NOMO-1 (cell line): ENCODE results near the gene SPEM2.
"Not testable (repeated sequence)": the region's sequence is repeated elsewhere in the genome, so short reads cannot be mapped to it uniquely, and the experiment has no call there.

ENCODE experiments used
- DNase-seq, 2 experiments: peaks; one replicate each; lab custom pipeline; 2025; ENCODE audit not compliant: unreplicated experiment in 2 of 2; lab: John Stamatoyannopoulos, UW

SPEM2 gene

DNA sequence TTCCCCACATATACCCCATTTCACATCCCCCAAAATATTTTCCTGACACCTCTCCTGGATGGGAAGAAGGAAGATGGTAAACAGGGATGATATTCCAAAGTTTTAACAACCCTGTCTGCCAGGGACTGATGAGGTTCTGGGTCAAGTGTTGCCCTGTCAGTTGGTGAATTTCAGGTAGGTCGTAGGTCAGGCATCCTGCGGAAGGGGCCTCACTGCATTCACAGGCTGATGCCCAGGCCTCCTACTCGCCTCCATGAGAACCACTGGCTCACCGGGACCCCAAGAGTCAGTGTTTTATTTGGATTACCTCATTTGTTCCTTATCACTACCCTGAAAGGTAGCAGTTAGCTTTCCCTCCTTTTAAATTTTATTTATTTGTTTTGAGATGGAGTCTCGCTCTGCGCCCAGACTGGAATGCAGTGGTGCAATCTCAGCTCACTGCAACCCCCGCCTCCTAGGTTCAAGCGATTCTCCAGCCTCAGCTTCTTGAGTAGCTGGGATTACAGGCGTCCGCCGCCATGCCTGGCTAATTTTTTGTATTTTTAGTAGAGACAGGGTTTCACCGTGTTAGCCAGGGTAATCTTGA is 43.5 kb downstream of the SPEM2 start:
- DNase-seq = no peak

DNA sequence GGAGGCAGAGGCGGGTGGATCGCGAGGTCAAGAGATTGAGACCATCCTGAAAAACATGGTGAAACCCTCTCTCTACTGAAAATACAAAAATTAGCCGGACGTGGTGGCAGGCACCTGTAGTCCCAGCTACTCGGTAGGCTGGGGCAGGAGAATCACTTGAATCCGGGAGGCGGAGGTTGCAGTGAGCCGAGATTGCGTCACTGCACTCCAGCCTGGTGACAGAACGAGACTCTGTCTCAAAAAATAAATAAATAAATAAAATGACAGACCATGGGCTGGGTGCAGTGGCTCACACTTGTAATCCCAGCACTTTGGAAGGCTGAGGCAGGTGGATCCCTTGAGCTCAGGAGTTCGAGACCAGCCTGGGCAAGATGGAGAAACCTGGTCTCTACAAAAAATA is 44.4 kb downstream of the SPEM2 start:
- DNase-seq = not testable (repeated sequence)

DNA sequence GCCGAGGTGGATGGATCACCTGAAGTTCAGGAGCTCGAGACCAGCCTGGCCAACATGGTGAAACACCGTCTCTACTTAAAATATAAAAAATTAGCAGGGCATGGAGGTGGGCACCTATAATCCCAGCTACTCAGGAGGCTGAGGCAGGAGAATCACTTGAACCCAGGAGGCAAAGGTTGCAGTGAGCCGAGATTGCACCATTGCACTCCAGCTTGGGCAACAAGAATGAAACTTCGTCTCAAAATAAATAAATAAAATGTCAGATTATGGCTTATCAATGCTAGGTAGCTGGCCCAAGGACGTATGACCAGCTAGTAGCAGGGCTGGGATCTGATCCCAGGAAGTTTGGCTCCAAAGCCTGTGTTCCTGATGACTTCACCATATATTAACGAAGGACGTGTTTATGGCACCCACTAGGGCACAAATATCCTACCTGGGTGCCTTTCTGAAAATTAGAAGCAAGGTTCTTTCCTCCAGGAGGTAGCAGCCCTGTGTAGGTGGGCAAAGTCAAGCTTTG is 45.1 kb downstream of the SPEM2 start:
- DNase-seq = not testable (repeated sequence)

DNA sequence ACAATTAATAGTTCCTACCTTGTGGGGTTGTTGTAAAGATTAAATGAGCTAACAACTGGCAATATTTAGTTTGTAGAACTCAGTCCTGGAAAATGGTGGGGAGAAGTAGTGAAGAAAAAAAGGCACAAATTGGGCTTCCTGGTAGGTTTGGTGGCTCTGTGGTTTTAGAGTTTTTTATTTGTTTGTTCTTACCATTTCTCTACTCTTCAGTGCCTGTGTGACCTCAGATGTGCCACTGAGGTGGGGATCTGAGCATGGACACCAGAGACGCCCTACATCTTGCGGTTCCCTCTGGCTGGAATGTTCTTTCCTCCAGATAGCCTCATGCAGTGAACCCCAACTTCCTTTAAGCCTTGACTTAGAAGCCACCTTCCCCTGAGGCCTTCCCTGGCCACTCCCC is 46.3 kb downstream of the SPEM2 start:
- no peak for DNase-seq

DNA sequence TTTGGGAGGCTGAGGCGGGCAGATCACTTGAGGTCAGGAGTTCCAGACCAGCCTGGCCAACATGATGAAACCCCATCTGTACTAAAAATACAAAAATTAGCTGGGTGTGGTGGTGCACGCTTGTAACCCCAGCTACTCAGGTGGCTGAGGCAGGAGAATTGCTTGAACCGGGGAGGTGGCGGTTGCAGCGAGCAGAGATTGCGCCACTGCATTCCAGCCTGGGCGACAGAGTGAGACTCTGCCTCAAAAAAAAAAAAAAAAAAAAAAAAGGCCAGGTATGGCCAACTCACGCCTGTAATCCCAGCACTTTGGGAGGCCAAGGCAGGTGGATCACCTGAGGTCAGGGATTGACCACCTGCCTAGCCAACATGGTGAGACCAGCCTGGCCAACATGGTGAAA is 49.4 kb downstream of the SPEM2 start:
- not testable (repeated sequence) for DNase-seq

DNA sequence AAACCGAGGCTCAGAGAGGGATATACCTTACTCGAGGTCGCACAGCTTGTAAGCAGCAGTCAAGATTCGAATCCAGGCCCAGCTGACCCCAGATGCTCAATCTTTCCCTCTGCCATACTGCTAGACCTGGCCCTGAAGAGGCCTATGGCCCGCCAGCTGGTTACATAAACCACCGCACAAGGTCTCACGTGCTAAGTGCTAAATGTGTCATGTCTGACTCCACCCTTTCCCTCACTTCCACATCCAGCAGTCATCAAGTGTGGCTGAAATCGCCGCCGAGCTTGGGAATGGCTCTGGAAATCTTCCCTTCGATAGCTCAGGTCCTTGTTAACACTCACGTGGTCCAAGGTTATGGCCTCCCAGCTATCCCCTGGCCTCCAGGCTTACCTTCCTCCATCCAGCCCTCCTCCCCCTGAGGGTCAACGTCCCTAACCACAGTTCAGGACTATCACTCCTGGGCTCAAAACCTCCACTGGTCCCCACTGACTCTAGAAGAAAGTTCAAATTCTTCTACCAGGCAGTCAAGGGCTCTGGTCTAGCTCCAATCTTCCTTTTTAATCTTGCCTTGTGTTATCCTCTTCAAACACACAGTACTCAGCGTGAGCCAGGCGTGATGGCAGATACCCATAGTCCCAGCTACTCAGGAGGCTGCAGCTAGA is 50.5 kb downstream of the SPEM2 start:
- peak in 1 of 2 experiments; percentile 33 for DNase-seq

DNA sequence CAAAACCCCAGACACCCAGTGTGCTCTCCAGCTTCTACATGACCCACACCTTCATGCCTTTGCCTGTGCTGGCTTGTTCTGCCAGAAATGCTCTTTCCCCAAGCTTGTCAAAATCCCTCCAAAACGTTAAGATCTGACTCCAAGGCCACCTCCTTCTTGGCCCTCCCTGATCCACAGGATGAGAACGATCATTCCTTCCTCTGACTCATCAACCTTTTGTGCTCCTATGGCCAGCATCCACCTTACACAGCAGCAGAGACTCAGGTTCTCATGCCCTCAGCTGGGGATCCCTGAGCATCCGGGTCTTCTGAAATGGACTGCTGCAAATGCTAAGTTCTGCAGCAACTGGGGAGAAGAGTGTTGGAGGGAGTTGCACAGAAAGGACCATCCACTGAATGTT is 51.1 kb downstream of the SPEM2 start:
- DNase-seq = no peak

DNA sequence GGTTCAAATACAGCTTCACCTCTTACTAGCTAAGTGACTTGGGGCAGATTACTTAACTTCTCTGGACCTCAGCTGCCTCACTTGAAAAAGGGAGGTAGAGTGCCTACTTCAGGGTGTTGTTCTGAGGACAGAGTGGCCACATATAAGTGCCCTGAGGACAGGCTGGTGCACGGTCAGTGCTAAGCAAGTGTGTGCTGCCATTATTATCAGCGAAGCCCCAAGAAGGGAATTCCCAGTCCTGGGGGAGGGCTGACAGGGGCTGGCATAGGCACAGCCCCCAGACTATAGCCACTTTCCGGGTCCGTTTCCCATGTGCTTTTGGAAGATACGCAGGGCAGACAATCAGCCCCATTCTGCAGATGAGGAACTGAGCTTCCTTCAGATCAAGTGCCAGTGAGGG is 51.5 kb downstream of the SPEM2 start:
- no peak for DNase-seq
